ENCODE results near the gene COX18. TPM values are rescaled to one million over a fixed set of nuclear protein-coding genes. Genes with fewer than 3 reads are reported as not detected.

The COX18 gene, protein sequence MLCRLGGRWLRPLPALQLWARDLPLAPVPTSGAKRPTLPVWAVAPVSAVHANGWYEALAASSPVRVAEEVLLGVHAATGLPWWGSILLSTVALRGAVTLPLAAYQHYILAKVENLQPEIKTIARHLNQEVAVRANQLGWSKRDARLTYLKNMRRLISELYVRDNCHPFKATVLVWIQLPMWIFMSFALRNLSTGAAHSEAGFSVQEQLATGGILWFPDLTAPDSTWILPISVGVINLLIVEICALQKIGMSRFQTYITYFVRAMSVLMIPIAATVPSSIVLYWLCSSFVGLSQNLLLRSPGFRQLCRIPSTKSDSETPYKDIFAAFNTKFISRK
- total RNA-seq = 10 to 100 TPM; 31.3 to 47.4 TPM

DNA sequence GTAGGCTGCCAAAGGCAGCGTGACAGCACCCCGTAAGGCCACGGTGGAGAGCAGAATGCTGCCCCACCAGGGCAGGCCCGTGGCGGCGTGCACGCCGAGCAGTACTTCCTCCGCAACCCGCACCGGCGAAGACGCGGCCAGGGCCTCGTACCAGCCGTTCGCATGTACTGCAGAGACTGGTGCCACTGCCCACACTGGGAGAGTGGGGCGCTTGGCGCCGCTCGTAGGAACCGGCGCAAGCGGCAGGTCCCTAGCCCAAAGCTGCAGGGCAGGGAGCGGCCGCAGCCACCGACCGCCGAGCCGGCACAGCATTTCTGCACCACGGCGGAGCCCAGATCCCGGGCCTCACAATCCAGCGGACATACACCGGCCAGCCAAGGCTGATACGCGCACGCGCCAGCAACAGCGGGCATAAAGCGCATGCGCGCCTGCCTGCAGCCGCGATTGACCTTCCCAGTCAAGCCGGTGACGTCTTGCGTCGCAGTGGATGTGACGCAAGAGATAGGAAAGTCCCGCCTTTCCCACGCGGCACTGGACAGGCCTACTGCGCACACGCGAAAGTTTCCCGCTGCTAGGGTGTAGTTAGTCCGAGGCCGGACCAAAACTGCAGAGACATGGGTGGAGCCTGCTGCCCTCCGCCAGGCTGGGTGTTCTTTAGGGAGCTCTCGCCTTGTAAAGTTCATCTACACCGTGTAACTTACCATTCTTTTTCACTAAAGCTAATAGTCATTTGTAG lies at the start of gene COX18:
Gene COX18 (minus strand): TSS at position 379 of the 736 bp plus-strand sequence. CDS start 67 bp downstream, at position 312.
- peak; percentile 97 for DNase-seq (ENCODE audit: low spot score)
- intact Hi-C loops (cut with DNase I) = loop anchor here (1.0 kb wide), 1 partner anchor 190 kb away; no protein-coding TSS in a partner anchor
- Histone ChIP-seq H3K4me3 (peak within 1 kb of the TSS; percentile 85 to 90), H3K36me3 (no peaks in the 10 kb centered on the region), H3K27ac (peak within 1 kb of the TSS; percentile 89 to 91), H3K27me3 (replicated peaks; ENCODE audit: insufficient read depth) (no peaks in the 10 kb centered on the region), H3K9me3 (no peaks in the 10 kb centered on the region), H3K4me1 (replicated peaks) (no peaks in the 10 kb centered on the region)
- TF ChIP-seq POLR2AphosphoS5 (IDR thresholded peaks at IDR 0.05) (peak; percentile 99), POLR2A (IDR thresholded peaks at IDR 0.05) (peak; percentile 84)
- TF ChIP-seq, protein P1, sequence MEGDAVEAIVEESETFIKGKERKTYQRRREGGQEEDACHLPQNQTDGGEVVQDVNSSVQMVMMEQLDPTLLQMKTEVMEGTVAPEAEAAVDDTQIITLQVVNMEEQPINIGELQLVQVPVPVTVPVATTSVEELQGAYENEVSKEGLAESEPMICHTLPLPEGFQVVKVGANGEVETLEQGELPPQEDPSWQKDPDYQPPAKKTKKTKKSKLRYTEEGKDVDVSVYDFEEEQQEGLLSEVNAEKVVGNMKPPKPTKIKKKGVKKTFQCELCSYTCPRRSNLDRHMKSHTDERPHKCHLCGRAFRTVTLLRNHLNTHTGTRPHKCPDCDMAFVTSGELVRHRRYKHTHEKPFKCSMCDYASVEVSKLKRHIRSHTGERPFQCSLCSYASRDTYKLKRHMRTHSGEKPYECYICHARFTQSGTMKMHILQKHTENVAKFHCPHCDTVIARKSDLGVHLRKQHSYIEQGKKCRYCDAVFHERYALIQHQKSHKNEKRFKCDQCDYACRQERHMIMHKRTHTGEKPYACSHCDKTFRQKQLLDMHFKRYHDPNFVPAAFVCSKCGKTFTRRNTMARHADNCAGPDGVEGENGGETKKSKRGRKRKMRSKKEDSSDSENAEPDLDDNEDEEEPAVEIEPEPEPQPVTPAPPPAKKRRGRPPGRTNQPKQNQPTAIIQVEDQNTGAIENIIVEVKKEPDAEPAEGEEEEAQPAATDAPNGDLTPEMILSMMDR (IDR thresholded peaks at IDR 0.05) = peak in 2 of 4 experiments; percentile 11 to 35
- 1% methylated on average over 59 of the region's 62 CpGs for WGBS

DNA sequence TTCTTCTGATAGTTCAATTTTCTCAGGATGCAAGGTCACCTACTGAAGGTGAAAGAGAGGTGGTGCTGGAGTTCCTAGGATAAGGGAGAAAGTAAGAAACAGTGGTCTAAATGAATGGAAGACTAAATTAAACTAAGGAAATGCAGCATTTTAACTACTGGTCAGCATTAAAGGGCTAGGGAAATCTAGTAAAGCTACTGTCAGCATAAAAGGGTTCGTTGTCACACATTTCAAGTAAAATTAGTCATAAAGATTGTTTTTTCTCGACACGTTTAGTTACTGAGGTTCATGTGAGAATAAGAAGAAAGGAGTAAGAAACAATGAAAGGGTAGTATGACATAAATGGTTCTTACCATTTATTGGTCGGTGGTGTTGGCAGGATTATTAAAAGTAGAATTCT lies 40.0 kb upstream of the COX18 start:
- DNase-seq (ENCODE audit: low spot score) = no peak
- H3K27ac ChIP-seq = no peak overlapping the region
- no peak overlapping the region for H3K4me3 ChIP-seq
- WGBS = 94% methylated on average over 4 of the region's 4 CpGs
- H3K9me3 ChIP-seq = no peaks in the 10 kb centered on the region
- no peaks in the 10 kb centered on the region for H3K4me1 ChIP-seq (replicated peaks)
- intact Hi-C loops (cut with DNase I) = no loop called here
- no peaks in the 10 kb centered on the region for H3K27me3 ChIP-seq (replicated peaks; ENCODE audit: insufficient read depth)
- no peaks in the 10 kb centered on the region for H3K36me3 ChIP-seq
- TF ChIP-seq POLR2AphosphoS5 (IDR thresholded peaks at IDR 0.05) = no peak
- TF ChIP-seq, protein P1 (IDR thresholded peaks at IDR 0.05) = no peak
- no peak for TF ChIP-seq POLR2A (IDR thresholded peaks at IDR 0.05)

DNA sequence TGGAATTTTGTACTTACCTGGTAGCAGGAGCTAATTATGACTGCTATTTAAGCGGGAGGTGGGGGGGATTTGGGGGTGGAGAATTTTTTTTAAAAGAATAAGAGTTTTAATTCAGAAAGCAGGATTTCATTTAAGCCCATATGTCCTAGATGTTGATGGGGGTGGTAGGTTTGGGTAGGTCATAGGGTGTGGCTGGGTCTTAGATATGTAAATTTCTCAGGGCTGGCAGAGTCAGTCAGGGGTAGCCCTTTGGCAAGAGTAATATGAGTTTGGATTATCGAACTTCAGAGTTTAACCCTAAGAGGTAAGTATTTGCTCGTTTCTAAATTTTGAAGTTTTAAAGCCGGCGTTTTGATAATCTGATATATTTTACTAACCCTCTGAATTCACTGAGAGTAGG lies 35.2 kb upstream of the COX18 start:
- no peaks in the 10 kb centered on the region for H3K27me3 ChIP-seq (replicated peaks; ENCODE audit: insufficient read depth)
- no peak for DNase-seq (ENCODE audit: low spot score)
- intact Hi-C loops (cut with DNase I) = no loop called here
- H3K4me3 ChIP-seq = no peak overlapping the region
- no peaks in the 10 kb centered on the region for H3K4me1 ChIP-seq (replicated peaks)
- WGBS = 89% methylated on average over 5 of the region's 5 CpGs
- H3K36me3 ChIP-seq = no peaks in the 10 kb centered on the region
- TF ChIP-seq POLR2AphosphoS5 (IDR thresholded peaks at IDR 0.05) (no peak), POLR2A (IDR thresholded peaks at IDR 0.05) (no peak)
- TF ChIP-seq, protein P1 (IDR thresholded peaks at IDR 0.05) = no peak
- no peaks in the 10 kb centered on the region for H3K9me3 ChIP-seq
- H3K27ac ChIP-seq = no peak overlapping the region

DNA sequence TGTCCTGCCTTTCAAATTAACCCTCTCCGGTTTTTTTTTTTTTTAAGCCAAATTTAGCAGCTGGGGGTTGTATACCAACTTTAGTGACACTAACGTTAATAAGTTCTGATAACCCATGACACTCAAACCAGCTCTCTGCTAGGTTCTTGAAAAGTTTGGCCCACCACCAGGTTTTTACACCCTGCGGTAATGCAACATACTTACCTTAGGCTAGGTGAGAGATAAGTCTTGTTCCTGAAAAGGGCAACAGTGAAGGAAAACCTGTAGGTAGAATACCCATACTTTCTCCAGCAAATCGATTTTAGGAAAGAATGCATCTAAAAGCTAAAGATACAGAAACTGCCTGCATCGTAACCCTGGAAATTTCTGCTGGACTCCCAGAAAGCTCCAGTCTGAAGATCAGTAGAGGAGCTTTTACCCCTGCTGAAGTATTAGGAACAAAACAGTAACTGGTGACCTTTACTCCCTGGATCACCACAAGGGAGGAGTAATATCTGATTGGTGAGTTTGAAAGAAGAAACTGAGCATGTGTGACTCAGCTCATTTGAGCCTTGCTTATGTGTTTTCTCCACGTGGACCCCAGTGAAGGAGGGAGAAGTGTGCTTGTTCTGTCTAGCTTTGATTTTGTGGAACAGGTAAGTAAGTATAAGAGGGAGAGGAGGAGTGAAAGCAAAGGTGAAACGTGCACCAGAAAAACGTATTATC lies 34.4 kb upstream of the COX18 start:
- Histone ChIP-seq H3K4me1 (replicated peaks) (no peaks in the 10 kb centered on the region), H3K4me3 (no peak overlapping the region), H3K27ac (no peak overlapping the region), H3K27me3 (replicated peaks; ENCODE audit: insufficient read depth) (no peaks in the 10 kb centered on the region), H3K36me3 (no peaks in the 10 kb centered on the region), H3K9me3 (no peaks in the 10 kb centered on the region)
- intact Hi-C loops (cut with DNase I) = no loop called here
- TF ChIP-seq, protein P1 (IDR thresholded peaks at IDR 0.05) = no peak
- TF ChIP-seq POLR2AphosphoS5 (IDR thresholded peaks at IDR 0.05) (no peak), POLR2A (IDR thresholded peaks at IDR 0.05) (no peak)
- DNase-seq (ENCODE audit: low spot score) = no peak
- 77% methylated on average over 8 of the region's 8 CpGs for WGBS
